OCI-LY7 (cell line): ENCODE data around the gene CCDC178.

ENCODE experiments used
- EZH2phosphoT487 ChIP-seq: fragments of 200-600 bp; sonication (generic); IDR thresholded peaks from 2 replicates; pipeline ENCODE4 v1.6.1; 2018; ENCODE audit warnings: low read depth, borderline replicate concordance, mild to moderate bottlenecking, mixed run types, antibody characterized with exemption, low read length, moderate library complexity, mixed read lengths
- TF ChIP-seq, protein P1 (sequence below): fragments of 200-600 bp; sonication (generic); conservative IDR thresholded peaks from 2 replicates; pipeline ENCODE4 v1.5.1; 2014; ENCODE audit warnings: mild to moderate bottlenecking, antibody characterized with exemption, low read length, moderate library complexity, mixed read lengths

GRCh38 chr18:32980896-32981295, 459.6 kb downstream of the CCDC178 start:
- TF ChIP-seq, protein P1, sequence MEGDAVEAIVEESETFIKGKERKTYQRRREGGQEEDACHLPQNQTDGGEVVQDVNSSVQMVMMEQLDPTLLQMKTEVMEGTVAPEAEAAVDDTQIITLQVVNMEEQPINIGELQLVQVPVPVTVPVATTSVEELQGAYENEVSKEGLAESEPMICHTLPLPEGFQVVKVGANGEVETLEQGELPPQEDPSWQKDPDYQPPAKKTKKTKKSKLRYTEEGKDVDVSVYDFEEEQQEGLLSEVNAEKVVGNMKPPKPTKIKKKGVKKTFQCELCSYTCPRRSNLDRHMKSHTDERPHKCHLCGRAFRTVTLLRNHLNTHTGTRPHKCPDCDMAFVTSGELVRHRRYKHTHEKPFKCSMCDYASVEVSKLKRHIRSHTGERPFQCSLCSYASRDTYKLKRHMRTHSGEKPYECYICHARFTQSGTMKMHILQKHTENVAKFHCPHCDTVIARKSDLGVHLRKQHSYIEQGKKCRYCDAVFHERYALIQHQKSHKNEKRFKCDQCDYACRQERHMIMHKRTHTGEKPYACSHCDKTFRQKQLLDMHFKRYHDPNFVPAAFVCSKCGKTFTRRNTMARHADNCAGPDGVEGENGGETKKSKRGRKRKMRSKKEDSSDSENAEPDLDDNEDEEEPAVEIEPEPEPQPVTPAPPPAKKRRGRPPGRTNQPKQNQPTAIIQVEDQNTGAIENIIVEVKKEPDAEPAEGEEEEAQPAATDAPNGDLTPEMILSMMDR, result no peak
- TF ChIP-seq EZH2phosphoT487, result no peak
